Left lung (tissue), 10 donors: Measurements from ENCODE around the gene KIF16B. TPM values are rescaled to one million over a fixed set of nuclear protein-coding genes. Genes with fewer than 3 reads are reported as not detected.

Experiments used
- ATAC-seq: fragments of 200-7000 bp; cut with Tn5 transposase; one replicate; pipeline ENCODE4 v1.9.1; 2020; ENCODE audit warnings: moderate library complexity
- DNase-seq, 4 donors: peaks; one replicate each; pipeline ENCODE4 v3.0.0-alpha.2; 2013 to 2020
- H3K27ac ChIP-seq, 2 donors: fragments of 200-600 bp; sonication (generic) in 1 of 2; one replicate each; pipeline versions ENCODE4 v1.5.0 to v1.8.0; 2020 to 2021
- H3K27me3 ChIP-seq, 2 donors: fragments of 200-600 bp; sonication (generic) in 1 of 2; one replicate each; pipeline versions ENCODE4 v1.5.0 to v1.8.0; 2020 to 2021
- H3K36me3 ChIP-seq, 2 donors: fragments of 200-600 bp; sonication (generic) in 1 of 2; one replicate each; pipeline versions ENCODE4 v1.5.0 to v1.8.0; 2020 to 2021
- H3K4me1 ChIP-seq, 2 donors: fragments of 200-600 bp; one replicate each; pipeline ENCODE4 v1.8.0; 2021
- H3K4me3 ChIP-seq, 2 donors: fragments of 200-600 bp; sonication (generic) in 1 of 2; one replicate each; pipeline versions ENCODE4 v1.5.0 to v1.8.0; 2020 to 2021; ENCODE audit warnings: mild to moderate bottlenecking in 1 of 2
- H3K9me3 ChIP-seq, 2 donors: fragments of 200-600 bp; sonication (generic) in 1 of 2; one replicate each; pipeline versions ENCODE4 v1.5.0 to v1.8.0; 2020 to 2021
- intact Hi-C, 2 donors: fragments of 100-400 bp; cut with DNase I; formaldehyde crosslinking; loops; one replicate each; pipeline versions ENCODE4 v1.11.2 to v1.14.2; 2022
- polyA plus RNA-seq, 6 donors: library from polyadenylated mRNA; unstranded; fragments of 120-200 nt; gene quantifications; one replicate each; pipeline ENCODE4 v1.2.1, GENCODE V29; 2013; ENCODE audit not compliant: insufficient read length in 6 of 6
- total RNA-seq, 2 donors: library from RNA; stranded (reverse); fragmentation: NEBNext Ultra II Directional; extraction: Animal tissue kit (Norgen Biotek cat#: 25700); gene quantifications; one replicate each; pipeline ENCODE4 v1.2.1, GENCODE V29; 2021
- TF ChIP-seq, protein P1 (sequence below), 2 donors: fragments of 200-600 bp; sonication (generic) in 1 of 2; IDR thresholded peaks; one replicate each; pipeline versions ENCODE4 v1.5.0 to v1.8.0; 2021; ENCODE audit warnings: antibody characterized with exemption in 2 of 2
- donor health status: DM: no; HTN: yes; CAD: no.
- donor health status: DM: no; HTN: no; CAD: no.

The KIF16B gene
- total and polyA plus RNA-seq, 8 donors = 9.1 to 23.8 (median 12.8) TPM

DNA sequence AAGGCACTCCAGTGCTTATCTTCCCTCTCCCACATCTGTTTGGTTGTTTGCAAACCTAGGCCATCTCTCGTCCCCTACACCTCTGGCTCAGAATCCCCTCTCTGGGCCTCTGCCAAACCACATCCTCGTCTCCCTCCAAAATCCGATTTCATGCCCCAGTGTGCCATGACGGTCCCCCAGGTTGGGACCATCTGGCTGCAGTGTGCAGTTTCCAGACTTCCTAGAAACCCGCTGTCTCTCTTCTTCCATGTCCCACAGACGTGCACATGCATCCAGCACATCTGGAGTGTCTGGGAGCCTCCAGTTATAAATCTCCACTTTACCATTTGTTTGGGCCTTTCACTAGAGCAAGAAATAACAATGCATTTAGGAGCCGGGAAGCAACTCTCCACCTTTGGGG is 316.2 kb downstream of the KIF16B start:
- Histone ChIP-seq H3K4me3 (no peak overlapping the region), H3K27me3 (no peaks in the 10 kb centered on the region), H3K9me3 (no peaks in the 10 kb centered on the region), H3K4me1 (no peaks in the 10 kb centered on the region), H3K27ac (no peak overlapping the region), H3K36me3 (no peaks in the 10 kb centered on the region)
- intact Hi-C loops = no loop called here
- TF ChIP-seq, protein P1, sequence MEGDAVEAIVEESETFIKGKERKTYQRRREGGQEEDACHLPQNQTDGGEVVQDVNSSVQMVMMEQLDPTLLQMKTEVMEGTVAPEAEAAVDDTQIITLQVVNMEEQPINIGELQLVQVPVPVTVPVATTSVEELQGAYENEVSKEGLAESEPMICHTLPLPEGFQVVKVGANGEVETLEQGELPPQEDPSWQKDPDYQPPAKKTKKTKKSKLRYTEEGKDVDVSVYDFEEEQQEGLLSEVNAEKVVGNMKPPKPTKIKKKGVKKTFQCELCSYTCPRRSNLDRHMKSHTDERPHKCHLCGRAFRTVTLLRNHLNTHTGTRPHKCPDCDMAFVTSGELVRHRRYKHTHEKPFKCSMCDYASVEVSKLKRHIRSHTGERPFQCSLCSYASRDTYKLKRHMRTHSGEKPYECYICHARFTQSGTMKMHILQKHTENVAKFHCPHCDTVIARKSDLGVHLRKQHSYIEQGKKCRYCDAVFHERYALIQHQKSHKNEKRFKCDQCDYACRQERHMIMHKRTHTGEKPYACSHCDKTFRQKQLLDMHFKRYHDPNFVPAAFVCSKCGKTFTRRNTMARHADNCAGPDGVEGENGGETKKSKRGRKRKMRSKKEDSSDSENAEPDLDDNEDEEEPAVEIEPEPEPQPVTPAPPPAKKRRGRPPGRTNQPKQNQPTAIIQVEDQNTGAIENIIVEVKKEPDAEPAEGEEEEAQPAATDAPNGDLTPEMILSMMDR (IDR thresholded peaks at IDR 0.05) = no peak
- no peak for DNase-seq
- no peak for ATAC-seq

DNA sequence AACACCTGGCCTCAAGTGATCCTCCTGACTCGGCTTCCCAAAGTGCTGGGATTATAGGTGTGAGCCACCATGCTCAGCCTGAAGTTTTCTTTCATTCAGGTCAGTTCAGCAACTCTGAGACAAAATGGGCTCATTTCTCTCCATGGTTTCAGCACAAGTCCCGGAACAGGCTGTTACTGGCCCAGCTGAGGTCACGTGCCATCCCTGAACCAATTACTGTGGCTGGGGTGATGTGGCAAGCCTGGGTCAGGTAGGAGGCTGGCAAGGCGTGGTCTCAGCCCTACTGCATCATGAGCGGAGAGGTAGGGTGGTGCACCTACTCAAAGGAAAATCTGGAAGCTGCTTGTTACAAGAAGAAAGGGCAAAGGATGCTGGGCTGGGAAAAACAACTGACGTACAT is 326.4 kb downstream of the KIF16B start:
- intact Hi-C loops = no loop called here
- H3K4me1 ChIP-seq = no peaks in the 10 kb centered on the region
- H3K27me3 ChIP-seq = no peaks in the 10 kb centered on the region
- no peak overlapping the region for H3K4me3 ChIP-seq
- no peak overlapping the region for H3K27ac ChIP-seq
- no peak for DNase-seq
- H3K36me3 ChIP-seq = no peaks in the 10 kb centered on the region
- H3K9me3 ChIP-seq = no peaks in the 10 kb centered on the region
- no peak for ATAC-seq
- TF ChIP-seq, protein P1 (IDR thresholded peaks at IDR 0.05) = no peak

DNA sequence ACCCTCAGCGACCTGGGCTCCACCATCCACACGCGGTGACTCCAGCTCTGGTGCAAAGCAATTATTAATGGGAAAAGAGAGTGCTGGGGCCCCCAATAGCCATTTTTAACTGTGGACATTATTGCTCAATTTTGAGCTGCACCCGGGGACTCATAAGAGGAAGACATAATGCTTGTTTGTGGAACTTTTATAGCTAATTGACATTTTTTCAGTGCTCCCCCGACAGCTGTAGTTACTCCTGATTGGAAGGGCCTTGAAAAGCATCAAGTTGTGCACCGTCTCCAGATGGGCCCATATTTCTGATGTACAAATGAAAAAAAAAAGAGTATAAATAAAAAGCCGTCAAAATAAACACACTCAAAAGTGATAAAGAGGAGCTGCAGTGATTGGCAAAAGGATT is 327.0 kb downstream of the KIF16B start:
- ATAC-seq (no peak), DNase-seq (no peak)
- no peaks in the 10 kb centered on the region for H3K27me3 ChIP-seq
- TF ChIP-seq, protein P1 (IDR thresholded peaks at IDR 0.05) = no peak
- intact Hi-C loops = no loop called here
- H3K9me3 ChIP-seq = no peaks in the 10 kb centered on the region
- H3K4me1 ChIP-seq = no peaks in the 10 kb centered on the region
- no peak overlapping the region for H3K4me3 ChIP-seq
- no peak overlapping the region for H3K27ac ChIP-seq
- no peaks in the 10 kb centered on the region for H3K36me3 ChIP-seq

DNA sequence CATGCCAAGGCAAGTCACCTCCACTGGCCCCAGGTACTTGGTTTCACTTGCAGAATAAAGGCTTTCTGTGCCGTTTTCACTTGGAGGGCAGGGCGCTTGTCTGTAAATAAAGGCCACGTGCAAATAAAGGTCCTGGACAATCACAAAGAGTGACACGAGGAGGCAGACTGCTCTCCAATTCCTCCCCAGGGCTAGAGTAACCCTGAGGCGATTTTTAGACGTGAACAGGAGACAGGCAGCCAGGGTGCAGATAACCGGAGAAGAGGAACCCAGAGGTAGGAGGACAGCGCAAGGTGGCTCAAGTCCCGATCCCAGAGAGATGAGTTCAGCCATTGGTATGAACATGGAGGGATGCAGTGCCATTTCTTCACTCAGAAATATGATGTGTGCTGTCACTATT is 327.4 kb downstream of the KIF16B start:
- ATAC-seq = no peak
- no peaks in the 10 kb centered on the region for H3K36me3 ChIP-seq
- no peak overlapping the region for H3K4me3 ChIP-seq
- no peak for DNase-seq
- intact Hi-C loops = no loop called here
- H3K4me1 ChIP-seq = no peaks in the 10 kb centered on the region
- no peaks in the 10 kb centered on the region for H3K9me3 ChIP-seq
- H3K27me3 ChIP-seq = no peaks in the 10 kb centered on the region
- no peak overlapping the region for H3K27ac ChIP-seq
- TF ChIP-seq, protein P1 (IDR thresholded peaks at IDR 0.05) = no peak

- Histone ChIP-seq H3K4me3 (no peak overlapping the region), H3K4me1 (no peaks in the 10 kb centered on the region), H3K9me3 (peaks cover 0 to 7% of the 10 kb centered on the region in 2 donors), H3K27ac (no peak overlapping the region), H3K36me3 (no peaks in the 10 kb centered on the region), H3K27me3 (no peaks in the 10 kb centered on the region)
- no peak for DNase-seq
- intact Hi-C loops = no loop called here
- ATAC-seq = no peak
- TF ChIP-seq, protein P1 (IDR thresholded peaks at IDR 0.05) = no peak
Observed at GRCh38 chr20:16244892-16245291, 328.4 kb downstream of the KIF16B start.
